ENCODE measurements around the gene C9orf40. TPM values are rescaled to one million over a fixed set of nuclear protein-coding genes. Genes with fewer than 3 reads are reported as not detected.

C9orf40 gene
- total and polyA plus RNA-seq, 4 donors: 1.9 to 2.9 (median 2.7) TPM

DNA sequence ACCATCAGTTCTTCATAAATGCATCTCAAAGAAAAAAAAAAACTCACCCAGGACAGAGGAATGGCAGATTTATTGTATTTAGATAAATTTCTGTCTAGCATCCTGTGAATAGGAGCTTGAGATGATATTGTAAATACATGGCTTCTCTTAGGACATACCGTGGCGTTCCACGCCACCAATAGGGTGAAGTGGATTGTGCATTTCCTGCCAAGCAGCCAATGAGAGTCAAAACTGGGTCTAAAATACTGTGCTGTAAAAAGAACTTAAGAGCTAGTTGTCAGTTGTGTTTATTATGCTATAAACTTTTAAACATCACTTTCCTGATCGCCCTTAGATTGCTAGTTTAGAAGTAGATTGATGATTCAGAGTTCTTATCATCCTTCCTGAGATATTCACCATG is 44.0 kb downstream of the C9orf40 start:
- H3K27ac ChIP-seq (ENCODE audit: low read depth in 1 of 2, low read length in 1 of 2): no peak overlapping the region
- no peak overlapping the region for H3K9ac ChIP-seq (ENCODE audit: insufficient read depth in 1 of 2, low read length in 2 of 2)
- no peak for DNase-seq
- no peaks in the 10 kb centered on the region for H3K36me3 ChIP-seq (ENCODE audit: control insufficient read depth in 4 of 4, insufficient read depth in 4 of 4, low read length in 4 of 4)
- H3K27me3 ChIP-seq (ENCODE audit: control insufficient read depth in 3 of 3, insufficient read depth in 3 of 3, low read length in 2 of 3): no peaks in the 10 kb centered on the region
- no peak for TF ChIP-seq CTCF (IDR thresholded peaks at IDR 0.05; ENCODE audit: control extremely low read depth, extremely low read depth)
- no peak for ATAC-seq (ENCODE audit: insufficient read depth, low FRiP score)
- WGBS, 2 donors: 73 to 85% methylated on average over 4 of the region's 4 CpGs
- no peak overlapping the region for H3K4me3 ChIP-seq
- peaks cover 0 to 5% (median 0%) of the 10 kb centered on the region in 4 donors for H3K9me3 ChIP-seq (ENCODE audit: control insufficient read depth in 4 of 4, insufficient read depth in 3 of 4, low read length in 3 of 4)
- H3K4me1 ChIP-seq (ENCODE audit: control insufficient read depth in 5 of 5, insufficient read depth in 5 of 5, low read length in 5 of 5): no peaks in the 10 kb centered on the region

DNA sequence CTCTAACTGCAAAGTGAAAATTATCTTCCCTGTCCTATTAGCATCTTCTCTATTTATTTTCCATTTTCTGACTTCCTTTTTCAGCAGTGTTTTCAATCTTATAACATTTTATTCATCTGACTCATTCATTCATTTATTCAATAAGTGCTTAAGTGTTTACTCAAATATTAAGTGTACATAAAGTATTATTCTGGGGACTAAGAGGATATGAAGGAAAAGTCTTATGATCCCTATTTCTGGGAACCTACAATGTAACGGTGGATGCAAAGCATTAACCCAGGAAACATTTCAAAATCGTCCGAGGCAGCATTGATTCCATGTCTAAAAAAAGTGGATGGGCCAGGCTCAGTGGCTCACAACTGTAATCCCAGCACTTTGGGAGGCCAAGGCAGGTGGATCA is 45.6 kb downstream of the C9orf40 start:
- TF ChIP-seq CTCF (IDR thresholded peaks at IDR 0.05; ENCODE audit: control extremely low read depth, extremely low read depth): no peak
- Histone ChIP-seq H3K36me3 (ENCODE audit: control insufficient read depth in 4 of 4, insufficient read depth in 4 of 4, low read length in 4 of 4) (no peaks in the 10 kb centered on the region), H3K27ac (ENCODE audit: low read depth in 1 of 2, low read length in 1 of 2) (no peak overlapping the region), H3K9ac (ENCODE audit: insufficient read depth in 1 of 2, low read length in 2 of 2) (no peak overlapping the region), H3K27me3 (ENCODE audit: control insufficient read depth in 3 of 3, insufficient read depth in 3 of 3, low read length in 2 of 3) (no peaks in the 10 kb centered on the region), H3K9me3 (ENCODE audit: control insufficient read depth in 4 of 4, insufficient read depth in 3 of 4, low read length in 3 of 4) (peaks cover 0 to 4% (median 0%) of the 10 kb centered on the region in 4 donors), H3K4me3 (no peak overlapping the region), H3K4me1 (ENCODE audit: control insufficient read depth in 5 of 5, insufficient read depth in 5 of 5, low read length in 5 of 5) (no peaks in the 10 kb centered on the region)
- ATAC-seq (ENCODE audit: insufficient read depth, low FRiP score): no peak
- DNase-seq: no peak
- 68 to 85% methylated on average over 3 of the region's 3 CpGs for WGBS, 2 donors

DNA sequence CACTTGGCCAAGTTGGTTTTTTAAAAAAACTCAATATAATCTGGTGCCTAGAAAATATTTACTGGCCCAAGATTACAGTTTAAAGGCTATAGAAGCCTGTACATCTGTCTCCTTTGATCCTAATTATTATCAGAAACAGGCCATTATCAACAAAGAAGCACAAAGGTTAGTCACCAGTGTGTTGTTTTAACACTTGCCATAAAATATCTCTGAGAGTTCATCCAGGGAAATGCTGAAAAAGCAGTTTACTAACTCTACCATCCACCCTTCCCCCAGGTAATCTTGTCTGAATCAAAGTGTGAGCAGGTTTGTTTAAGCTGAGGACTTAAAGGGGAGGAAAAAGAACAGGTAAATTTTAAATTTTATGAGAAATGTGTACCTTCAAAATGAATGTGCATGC is 51.7 kb downstream of the C9orf40 start:
- no peak overlapping the region for H3K27ac ChIP-seq (ENCODE audit: low read depth in 1 of 2, low read length in 1 of 2)
- H3K27me3 ChIP-seq (ENCODE audit: control insufficient read depth in 3 of 3, insufficient read depth in 3 of 3, low read length in 2 of 3): no peaks in the 10 kb centered on the region

More for the DNA sequence above, 51.7 kb downstream of the C9orf40 start:
- H3K4me3 ChIP-seq: no peak overlapping the region
- H3K9me3 ChIP-seq (ENCODE audit: control insufficient read depth in 4 of 4, insufficient read depth in 3 of 4, low read length in 3 of 4): no peaks in the 10 kb centered on the region
- no peak for TF ChIP-seq CTCF (IDR thresholded peaks at IDR 0.05; ENCODE audit: control extremely low read depth, extremely low read depth)
- ATAC-seq (ENCODE audit: insufficient read depth, low FRiP score): no peak
- no peak for DNase-seq
- no peaks in the 10 kb centered on the region for H3K4me1 ChIP-seq (ENCODE audit: control insufficient read depth in 5 of 5, insufficient read depth in 5 of 5, low read length in 5 of 5)
- no peak overlapping the region for H3K9ac ChIP-seq (ENCODE audit: insufficient read depth in 1 of 2, low read length in 2 of 2)
- no peaks in the 10 kb centered on the region for H3K36me3 ChIP-seq (ENCODE audit: control insufficient read depth in 4 of 4, insufficient read depth in 4 of 4, low read length in 4 of 4)

Other genes starting within 250 kb of the C9orf40 start
- gene TRPM6, start 65.0 kb downstream of the C9orf40 start, total RNA-seq: 1 to 10 TPM in 1 of 2 donors, under 1 TPM in 1; 0.74 to 2.3 TPM
- gene TRPM6, start 65.0 kb downstream of the C9orf40 start, polyA plus RNA-seq: under 1 TPM; 0.10 to 0.66 TPM
- gene CARNMT1, start 75.4 kb upstream of the C9orf40 start, total RNA-seq: 10 to 100 TPM; 12.0 to 25.1 TPM
- gene CARNMT1, start 75.4 kb upstream of the C9orf40 start, polyA plus RNA-seq: 1 to 10 TPM; 4.9 to 5.1 TPM
- gene NMRK1, start 135.2 kb upstream of the C9orf40 start, total RNA-seq: 10 to 100 TPM; 27.5 to 35.3 TPM
- gene NMRK1, start 135.2 kb upstream of the C9orf40 start, polyA plus RNA-seq: 10 to 100 TPM; 22.7 to 57.9 TPM
- 10 to 100 TPM; 69.7 to 74.2 TPM for gene OSTF1, start 135.6 kb upstream of the C9orf40 start, total RNA-seq
- 10 to 100 TPM; 50.9 to 91.0 TPM for gene OSTF1, start 135.6 kb upstream of the C9orf40 start, polyA plus RNA-seq